ENCODE data around the gene TOPAZ1.

TOPAZ1 gene

GRCh38 chr3:44248152-44248551 is 6.5 kb downstream of the TOPAZ1 start:
- TF ChIP-seq CTCF (IDR thresholded peaks at IDR 0.05; ENCODE audit: low read depth, low read length, missing control alignments), result no peak
- Histone ChIP-seq H3K27me3 (replicated peaks) (no peaks in the 10 kb centered on the region), H3K36me3 (replicated peaks) (no peaks in the 10 kb centered on the region), H3K27ac (no peak overlapping the region), H3K4me3 (ENCODE audit: low read depth, low read length) (no peak overlapping the region)
- no peak for DNase-seq
- in situ Hi-C loops (cut with HindIII; ENCODE audit: low pct_ligation_motif_present, low sequenced_read_pairs), result no loop called here

- Histone ChIP-seq H3K4me3 (ENCODE audit: low read depth, low read length) (no peak overlapping the region), H3K36me3 (replicated peaks) (no peaks in the 10 kb centered on the region), H3K27me3 (replicated peaks) (no peaks in the 10 kb centered on the region), H3K27ac (no peak overlapping the region)
- DNase-seq, result no peak
- TF ChIP-seq CTCF (IDR thresholded peaks at IDR 0.05; ENCODE audit: low read depth, low read length, missing control alignments), result no peak
- in situ Hi-C loops (cut with HindIII; ENCODE audit: low pct_ligation_motif_present, low sequenced_read_pairs), result no loop called here
Observed at GRCh38 chr3:44252332-44252959, 10.8 kb downstream of the TOPAZ1 start.

GRCh38 chr3:44259404-44259803 is 17.7 kb downstream of the TOPAZ1 start:
- TF ChIP-seq CTCF (IDR thresholded peaks at IDR 0.05; ENCODE audit: low read depth, low read length, missing control alignments), result no peak
- H3K4me3 ChIP-seq (ENCODE audit: low read depth, low read length), result no peak overlapping the region
- no peak overlapping the region for H3K27ac ChIP-seq
- no peak for DNase-seq
- no peaks in the 10 kb centered on the region for H3K27me3 ChIP-seq (replicated peaks)
- in situ Hi-C loops (cut with HindIII; ENCODE audit: low pct_ligation_motif_present, low sequenced_read_pairs), result no loop called here
- H3K36me3 ChIP-seq (replicated peaks), result no peaks in the 10 kb centered on the region

- no peak for TF ChIP-seq CTCF (IDR thresholded peaks at IDR 0.05; ENCODE audit: low read depth, low read length, missing control alignments)
- no peaks in the 10 kb centered on the region for H3K36me3 ChIP-seq (replicated peaks)
- no peak overlapping the region for H3K4me3 ChIP-seq (ENCODE audit: low read depth, low read length)
- DNase-seq, result no peak
- H3K27ac ChIP-seq, result no peak overlapping the region
- no peaks in the 10 kb centered on the region for H3K27me3 ChIP-seq (replicated peaks)
- in situ Hi-C loops (cut with HindIII; ENCODE audit: low pct_ligation_motif_present, low sequenced_read_pairs), result no loop called here
Observed at GRCh38 chr3:44264146-44264545, 22.5 kb downstream of the TOPAZ1 start.

GRCh38 chr3:44265815-44266214 is 24.1 kb downstream of the TOPAZ1 start:
- no peak for TF ChIP-seq CTCF (IDR thresholded peaks at IDR 0.05; ENCODE audit: low read depth, low read length, missing control alignments)

GRCh38 chr3:44272191-44272590 is 30.5 kb downstream of the TOPAZ1 start:
- H3K36me3 ChIP-seq (replicated peaks), result no peaks in the 10 kb centered on the region
- DNase-seq, result no peak
- no peak for TF ChIP-seq CTCF (IDR thresholded peaks at IDR 0.05; ENCODE audit: low read depth, low read length, missing control alignments)
- in situ Hi-C loops (cut with HindIII; ENCODE audit: low pct_ligation_motif_present, low sequenced_read_pairs), result no loop called here
- H3K27me3 ChIP-seq (replicated peaks), result no peaks in the 10 kb centered on the region
- H3K4me3 ChIP-seq (ENCODE audit: low read depth, low read length), result no peak overlapping the region
- no peak overlapping the region for H3K27ac ChIP-seq

More at GRCh38 chr3:44265815-44266214, 24.1 kb downstream of the TOPAZ1 start:
- H3K4me3 ChIP-seq (ENCODE audit: low read depth, low read length), result no peak overlapping the region
- H3K27ac ChIP-seq, result no peak overlapping the region
- in situ Hi-C loops (cut with HindIII; ENCODE audit: low pct_ligation_motif_present, low sequenced_read_pairs), result no loop called here
- H3K27me3 ChIP-seq (replicated peaks), result no peaks in the 10 kb centered on the region
- DNase-seq, result no peak
- H3K36me3 ChIP-seq (replicated peaks), result no peaks in the 10 kb centered on the region
